Measurements from ENCODE around the gene CLTA. TPM values are rescaled to one million over a fixed set of nuclear protein-coding genes. Genes with fewer than 3 reads are reported as not detected.
"Not testable (repeated sequence)": the region's sequence is repeated elsewhere in the genome, so short reads cannot be mapped to it uniquely, and the experiment has no call there.

The CLTA gene
- polyA plus RNA-seq, 4 donors: 274 to 298 (median 291) TPM

DNA sequence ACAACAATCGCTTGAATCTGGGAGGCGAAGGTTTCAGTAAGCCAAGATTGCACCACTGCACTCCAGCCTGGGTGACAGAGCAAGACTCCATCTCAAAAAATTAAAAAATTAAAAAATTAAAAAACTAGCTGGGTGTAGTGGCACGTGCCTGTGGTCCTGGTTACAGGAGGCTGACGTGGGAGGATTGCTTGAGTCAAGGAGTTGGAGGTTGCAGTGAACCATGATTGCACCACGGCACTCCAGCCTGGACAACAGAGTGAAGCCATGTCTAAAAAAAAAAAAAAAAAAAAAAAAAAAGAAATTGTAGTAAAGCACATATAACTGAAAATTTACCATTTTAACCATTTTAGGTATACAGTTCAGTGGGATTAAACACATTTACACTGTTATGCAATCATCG, 34.6 kb upstream of the CLTA start:
- DNase-seq (ENCODE audit: low read depth in 4 of 4, low spot score in 3 of 4): no peak

DNA sequence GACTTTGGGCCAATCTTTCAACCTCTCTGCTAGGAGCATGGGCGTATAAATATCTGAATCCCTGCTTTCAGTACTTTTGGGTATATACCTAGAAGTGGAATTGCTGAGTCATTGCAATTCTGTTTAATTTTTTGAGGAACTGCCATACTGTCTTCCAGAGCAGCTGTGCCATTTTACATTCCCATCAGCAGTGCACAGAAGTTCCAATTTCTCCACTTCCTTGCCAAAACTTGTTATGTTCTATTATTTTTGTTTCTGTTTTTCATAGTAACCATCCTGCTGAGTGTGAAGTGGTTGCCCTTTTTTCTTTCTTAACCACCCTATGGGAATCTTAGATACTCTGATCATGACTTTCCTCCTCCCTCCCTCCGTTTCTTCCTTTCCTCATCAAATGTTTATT, 32.6 kb upstream of the CLTA start:
- no peak for DNase-seq (ENCODE audit: low read depth in 4 of 4, low spot score in 3 of 4)

DNA sequence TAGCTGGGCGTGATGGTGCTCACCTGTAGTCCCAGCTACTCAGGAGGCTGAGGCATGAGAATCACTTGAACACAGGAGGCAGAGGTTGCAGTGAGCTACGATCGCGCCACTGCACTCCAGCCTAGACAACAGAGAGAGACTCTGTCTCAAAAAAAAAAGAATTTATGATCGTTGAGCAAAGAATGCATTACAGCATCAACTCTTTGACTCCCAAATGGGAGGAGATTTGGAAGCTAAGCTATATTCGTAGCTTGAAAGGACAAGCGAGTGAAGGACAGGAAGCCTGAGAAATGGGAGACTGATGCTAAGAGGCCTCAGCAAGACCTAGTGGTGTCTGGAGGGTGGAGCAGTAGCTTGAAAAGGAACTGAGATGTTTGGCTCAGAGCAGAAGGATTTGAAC, 31.8 kb upstream of the CLTA start:
- DNase-seq (ENCODE audit: low read depth in 4 of 4, low spot score in 3 of 4): no peak

DNA sequence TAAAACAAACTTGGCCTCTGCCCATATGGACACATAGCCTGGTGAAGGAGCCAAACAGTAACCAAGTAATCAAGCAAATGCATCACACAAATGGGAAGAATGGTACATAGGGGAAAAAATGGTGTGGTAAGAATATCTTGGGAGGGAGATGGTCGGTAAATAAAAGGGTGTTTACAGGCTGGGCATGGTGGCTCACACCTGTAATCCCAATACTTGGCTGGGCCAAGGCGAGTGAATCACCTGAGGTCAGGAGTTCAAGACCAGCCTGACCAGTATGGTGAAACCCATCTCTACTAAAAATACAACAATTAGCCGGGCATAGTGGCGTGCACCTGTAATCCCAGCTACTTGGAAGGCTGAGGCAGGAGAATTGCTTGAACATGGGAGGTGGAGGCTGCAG, 31.2 kb upstream of the CLTA start:
- DNase-seq (ENCODE audit: low read depth in 4 of 4, low spot score in 3 of 4): not testable (repeated sequence)

DNA sequence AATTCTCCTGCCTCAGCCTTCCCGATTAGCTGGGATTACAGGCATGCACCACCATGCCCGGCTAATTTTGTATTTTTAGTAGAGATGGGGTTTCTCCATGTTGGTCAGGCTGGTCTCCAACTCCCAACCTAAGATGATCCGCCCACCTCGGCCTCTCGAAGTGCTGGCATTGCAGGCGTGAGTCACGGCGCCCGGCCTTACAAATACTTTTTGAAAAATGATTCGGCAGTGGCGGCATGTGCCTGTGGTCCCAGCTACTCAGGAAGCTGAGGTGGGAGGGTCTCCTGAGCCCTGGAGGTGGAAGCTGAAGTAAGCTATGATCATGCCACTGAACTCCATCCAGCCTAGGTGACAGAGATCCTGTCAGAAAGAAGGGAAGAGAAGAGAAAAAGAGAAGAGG, 30.6 kb upstream of the CLTA start:
- not testable (repeated sequence) for DNase-seq (ENCODE audit: low read depth in 4 of 4, low spot score in 3 of 4)

DNA sequence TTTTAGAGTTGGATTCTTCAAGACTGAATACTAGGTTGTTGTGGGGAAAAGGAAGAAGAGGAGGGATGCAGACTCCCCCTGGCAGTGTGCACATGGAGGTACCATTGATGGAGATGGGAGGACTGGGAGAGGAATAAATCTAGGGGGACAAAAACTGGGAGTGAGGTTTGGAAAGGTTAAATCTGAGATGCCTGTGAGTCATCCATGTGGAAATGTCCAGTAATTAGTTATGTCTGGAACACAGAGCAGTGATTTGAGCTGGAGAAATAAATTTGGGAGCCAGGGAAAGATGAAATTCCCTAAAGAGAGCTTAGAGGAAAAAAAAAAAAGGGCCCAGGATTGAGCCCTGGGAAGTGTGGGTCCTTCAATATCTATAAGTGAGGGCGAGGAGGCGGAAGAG, 29.5 kb upstream of the CLTA start:
- no peak for DNase-seq (ENCODE audit: low read depth in 4 of 4, low spot score in 3 of 4)

DNA sequence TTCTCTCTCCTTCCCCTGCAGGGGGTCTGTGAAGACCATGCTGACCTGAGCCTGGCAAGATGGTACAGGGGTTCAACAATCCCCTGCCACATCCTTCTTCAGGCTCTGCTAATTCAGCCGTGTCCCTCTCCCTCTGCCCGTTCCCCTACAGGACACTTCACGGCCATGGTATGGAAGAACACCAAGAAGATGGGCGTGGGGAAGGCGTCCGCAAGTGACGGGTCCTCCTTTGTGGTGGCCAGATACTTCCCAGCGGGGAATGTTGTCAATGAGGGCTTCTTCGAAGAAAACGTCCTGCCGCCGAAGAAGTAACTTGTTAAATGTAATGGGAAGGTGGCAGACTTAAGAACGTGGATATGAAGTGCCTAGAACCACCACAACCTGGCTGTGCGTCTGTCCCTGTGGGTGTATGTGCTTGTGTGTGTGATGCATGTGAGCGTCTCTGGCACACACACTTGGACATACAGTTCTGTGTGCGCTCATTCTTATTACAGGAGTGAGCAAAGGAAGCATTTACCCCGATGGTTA, 28.4 kb upstream of the CLTA start:
- no peak for DNase-seq (ENCODE audit: low read depth in 4 of 4, low spot score in 3 of 4)

DNA sequence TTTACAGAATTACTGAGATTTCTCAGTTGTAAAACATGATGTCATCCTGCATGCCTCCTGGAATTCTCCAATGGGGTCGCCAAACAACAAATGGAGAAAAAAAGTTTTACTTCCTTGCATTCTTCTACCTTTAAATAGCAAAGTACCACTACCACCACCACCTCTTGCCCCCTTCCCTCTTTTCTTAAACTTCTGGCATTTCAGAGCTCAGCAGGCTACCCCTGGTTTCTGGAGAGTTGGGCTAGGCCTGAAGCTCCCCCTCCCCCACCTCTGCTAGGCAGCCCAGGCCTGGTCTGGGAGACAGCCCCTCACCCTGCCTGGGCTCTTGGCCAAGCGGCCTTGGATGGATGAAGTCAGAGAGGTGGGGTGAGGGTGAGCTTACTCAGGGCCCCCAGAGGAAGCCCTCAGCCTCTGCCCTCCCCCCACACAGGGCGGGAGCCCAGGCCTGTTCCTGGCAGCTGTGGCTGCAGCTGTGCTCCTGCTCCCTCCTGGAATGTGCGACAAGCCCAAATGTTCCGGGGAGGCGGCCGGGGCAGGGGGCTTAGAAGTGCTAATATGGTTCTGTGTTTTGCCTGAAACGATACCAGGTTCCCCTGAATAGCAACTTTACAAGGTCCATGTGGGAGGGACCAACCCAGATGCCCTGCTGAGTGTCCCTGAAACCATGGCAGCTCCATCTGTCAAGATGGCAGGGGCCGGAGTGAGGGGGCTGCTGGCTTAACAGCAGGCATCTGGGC, 27.5 kb upstream of the CLTA start:
- DNase-seq (ENCODE audit: low read depth in 4 of 4, low spot score in 3 of 4): peak; percentile 83 to 86 (median 85)

DNA sequence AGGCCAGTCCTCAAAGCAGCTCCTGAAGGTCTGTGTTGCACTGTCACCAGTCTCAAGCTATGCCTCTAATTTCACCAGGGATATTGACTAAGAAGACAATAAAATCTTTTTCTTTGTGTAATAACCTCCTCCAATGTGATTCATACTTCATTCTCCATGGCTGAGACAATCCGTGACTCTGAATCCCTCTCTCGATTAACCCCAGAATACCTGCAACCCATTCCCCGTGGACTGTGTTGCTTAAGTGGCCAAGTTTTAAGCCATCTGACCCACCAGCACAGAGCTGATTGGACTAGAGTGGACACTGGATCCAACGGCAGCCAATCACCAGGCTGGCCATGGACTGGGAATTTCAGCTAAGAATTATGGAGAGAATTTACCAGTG, 26.9 kb upstream of the CLTA start:
- DNase-seq (ENCODE audit: low read depth in 4 of 4, low spot score in 3 of 4): no peak

DNA sequence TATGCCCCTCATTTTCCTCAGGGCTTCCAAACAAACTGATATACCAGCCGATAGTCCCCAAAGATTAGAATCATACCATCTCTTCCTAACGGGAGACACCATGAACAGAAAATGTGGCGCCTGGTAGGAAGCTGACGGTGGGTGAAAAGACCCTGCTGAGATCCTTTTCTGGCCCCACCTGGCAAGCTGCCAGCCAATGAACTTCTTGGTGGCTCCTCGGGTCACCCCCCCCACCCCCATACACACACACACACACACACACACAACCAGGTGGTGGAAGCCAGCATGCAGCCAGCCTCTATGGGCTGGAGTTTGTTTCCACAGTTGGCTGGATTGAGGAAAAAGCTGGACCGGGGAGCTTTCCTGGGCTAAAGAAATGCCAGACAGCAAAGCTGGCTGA, 26.3 kb upstream of the CLTA start:
- DNase-seq (ENCODE audit: low read depth in 4 of 4, low spot score in 3 of 4): no peak

DNA sequence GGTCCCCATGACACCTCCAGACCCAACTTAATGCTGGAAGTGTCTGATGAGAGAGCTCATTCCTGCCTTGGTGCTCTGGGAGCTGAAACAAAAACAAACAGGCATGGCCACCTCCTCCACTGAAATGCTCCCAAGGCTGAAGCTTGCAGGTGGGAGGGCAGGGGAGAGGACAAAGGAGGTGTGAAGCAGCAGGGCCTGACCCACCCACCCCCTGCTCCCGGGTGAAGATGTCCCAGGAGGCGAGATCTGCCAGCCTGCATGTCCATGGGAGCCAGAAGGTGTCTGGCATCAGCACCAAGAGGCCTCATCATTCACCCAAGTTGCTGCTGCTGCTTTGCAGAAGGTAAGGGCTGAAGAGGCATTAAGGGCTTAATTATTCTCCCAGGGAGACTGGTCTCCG, 25.7 kb upstream of the CLTA start:
- no peak for DNase-seq (ENCODE audit: low read depth in 4 of 4, low spot score in 3 of 4)

DNA sequence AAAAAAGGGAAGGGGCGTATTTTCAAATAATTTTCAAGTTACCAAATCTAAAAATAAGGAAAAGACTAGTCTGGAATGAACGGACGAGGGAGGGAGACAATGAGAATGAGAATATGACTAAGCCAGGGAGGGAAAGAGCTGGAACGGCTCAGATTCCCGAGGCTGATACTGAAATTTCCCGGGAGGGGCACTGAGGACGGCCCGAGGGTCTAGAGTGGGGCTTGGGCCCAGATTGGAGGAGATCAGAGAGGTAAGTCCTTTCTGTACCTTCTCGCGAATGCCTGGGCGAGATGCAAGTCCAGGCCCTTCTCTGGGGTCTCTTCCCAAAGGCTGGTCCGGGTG, 24.9 kb upstream of the CLTA start:
- DNase-seq (ENCODE audit: low read depth in 4 of 4, low spot score in 3 of 4): no peak

DNA sequence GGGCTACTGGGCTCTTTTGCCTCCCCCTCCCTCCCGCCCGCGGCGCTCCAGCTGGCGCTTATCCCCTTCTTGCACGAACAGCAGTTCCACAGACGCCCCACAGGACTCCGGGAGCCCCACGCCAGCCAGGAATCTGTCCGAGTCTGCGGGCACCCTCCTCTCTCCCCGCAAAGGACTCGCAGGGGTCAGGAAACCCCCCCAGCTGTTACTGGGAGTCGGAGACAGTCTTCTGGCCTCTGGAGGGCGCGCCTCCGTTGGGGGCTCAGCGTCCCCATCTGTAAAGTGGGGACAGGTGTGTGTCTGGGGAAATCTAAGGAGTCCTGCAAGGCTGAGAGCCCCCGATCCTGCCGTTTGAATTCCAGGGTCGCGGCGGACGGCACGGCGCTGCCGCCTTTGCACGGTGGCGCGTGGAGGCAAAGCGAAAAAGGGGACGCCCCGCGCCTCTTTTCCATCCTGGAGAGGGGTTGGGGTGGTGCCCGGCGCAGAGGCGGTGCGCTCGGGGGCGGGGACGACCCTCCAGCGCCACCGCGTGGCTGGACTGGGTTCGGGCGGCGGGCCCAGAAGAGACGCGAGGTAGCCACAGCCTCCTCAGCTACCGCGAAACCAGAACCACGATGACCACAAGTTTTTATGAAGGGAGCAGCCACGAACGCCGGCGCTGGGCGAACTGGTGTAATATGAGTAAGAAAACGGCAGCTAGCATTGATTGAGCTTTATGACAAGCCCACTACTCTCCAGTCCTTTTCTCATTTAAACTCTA, 24.4 kb upstream of the CLTA start:
- DNase-seq (ENCODE audit: low read depth in 4 of 4, low spot score in 3 of 4): no peak

DNA sequence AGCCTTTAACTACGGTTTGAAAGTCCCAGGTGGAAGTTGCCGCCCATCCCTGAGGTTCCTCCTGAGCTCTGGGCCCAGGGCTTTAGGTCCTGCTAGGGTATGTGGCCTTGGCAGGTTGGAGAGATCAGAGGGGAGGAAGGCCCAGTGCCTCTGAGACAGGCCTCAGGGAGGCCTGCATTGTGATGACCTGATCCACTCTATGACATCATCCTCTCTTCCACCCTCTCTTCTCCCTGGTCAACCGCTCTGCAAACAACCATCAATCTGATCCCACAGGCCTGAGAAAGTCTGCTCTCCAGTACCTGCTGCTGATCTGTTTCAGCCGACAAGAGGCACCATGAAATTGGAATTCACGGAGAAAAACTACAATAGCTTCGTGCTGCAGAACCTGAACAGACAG, 21.6 kb upstream of the CLTA start, which contains the start of gene CCIN:
CCIN (plus strand) TSS at position 223 of the 400 bp plus-strand sequence; CDS start at position 338, 115 bp downstream.
- no peak for DNase-seq (ENCODE audit: low read depth in 4 of 4, low spot score in 3 of 4)

DNA sequence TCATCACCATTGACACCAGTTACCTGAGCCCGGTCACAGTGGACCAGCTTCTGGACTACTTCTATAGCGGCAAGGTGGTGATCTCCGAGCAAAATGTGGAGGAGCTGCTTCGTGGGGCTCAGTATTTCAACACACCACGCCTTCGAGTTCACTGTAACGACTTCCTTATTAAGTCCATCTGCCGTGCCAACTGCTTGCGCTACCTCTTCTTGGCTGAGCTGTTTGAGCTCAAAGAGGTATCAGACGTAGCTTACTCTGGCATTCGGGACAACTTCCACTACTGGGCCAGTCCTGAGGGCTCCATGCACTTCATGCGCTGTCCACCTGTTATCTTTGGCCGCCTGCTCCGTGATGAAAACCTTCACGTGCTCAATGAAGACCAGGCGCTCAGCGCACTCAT, 21.0 kb upstream of the CLTA start:
- no peak for DNase-seq (ENCODE audit: low read depth in 4 of 4, low spot score in 3 of 4)

DNA sequence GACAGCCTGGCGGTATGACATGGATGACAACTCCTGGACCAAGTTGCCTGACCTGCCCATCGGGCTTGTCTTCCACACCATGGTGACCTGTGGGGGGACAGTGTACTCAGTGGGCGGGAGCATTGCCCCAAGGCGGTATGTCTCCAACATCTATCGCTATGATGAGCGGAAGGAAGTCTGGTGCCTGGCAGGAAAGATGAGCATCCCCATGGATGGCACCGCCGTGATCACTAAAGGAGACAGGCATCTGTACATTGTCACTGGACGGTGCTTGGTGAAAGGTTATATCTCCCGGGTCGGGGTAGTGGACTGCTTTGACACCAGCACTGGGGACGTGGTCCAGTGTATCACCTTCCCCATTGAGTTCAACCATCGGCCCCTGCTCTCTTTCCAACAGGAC, 20.2 kb upstream of the CLTA start:
- no peak for DNase-seq (ENCODE audit: low read depth in 4 of 4, low spot score in 3 of 4)

DNA sequence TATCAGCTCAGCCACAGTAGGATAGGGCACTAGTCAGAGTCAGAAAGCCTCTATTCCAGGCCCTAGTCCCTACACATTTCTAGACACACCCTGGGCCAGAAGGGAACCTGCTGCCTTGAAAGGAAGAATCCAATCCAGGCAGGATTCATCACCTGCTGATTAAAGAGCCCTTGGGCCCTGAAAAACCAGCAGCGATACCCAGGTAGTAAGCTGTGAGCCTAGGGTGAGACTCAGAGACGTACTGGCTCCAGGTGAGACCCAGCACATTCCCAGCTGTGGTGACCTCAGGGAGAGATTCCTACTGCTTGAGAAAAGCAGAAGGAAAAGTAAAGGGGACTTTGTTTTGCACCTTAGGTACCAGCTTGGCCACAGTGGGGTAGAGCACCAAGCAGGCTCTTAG, 16.9 kb upstream of the CLTA start:
- no peak for DNase-seq (ENCODE audit: low read depth in 4 of 4, low spot score in 3 of 4)

DNA sequence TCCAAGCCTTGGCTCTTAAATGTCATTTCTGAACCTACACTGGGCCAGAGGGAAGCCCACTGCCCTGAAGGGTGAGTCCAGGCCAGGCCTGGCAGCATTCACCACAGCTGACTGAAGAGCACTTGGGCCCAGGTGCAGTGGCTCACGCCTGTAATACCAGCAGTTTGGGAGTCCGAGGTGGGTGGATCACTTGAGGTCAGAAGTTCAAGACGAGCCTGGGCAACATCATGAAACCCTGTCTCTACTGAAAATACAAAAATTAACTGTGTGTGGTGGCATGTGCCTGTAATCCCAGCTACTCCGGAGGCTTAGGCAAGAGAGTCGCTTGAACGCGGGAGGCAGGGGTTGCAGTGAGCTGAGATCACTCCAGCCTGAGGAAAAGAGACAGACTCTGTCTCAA, 16.4 kb upstream of the CLTA start:
- DNase-seq (ENCODE audit: low read depth in 4 of 4, low spot score in 3 of 4): no peak

DNA sequence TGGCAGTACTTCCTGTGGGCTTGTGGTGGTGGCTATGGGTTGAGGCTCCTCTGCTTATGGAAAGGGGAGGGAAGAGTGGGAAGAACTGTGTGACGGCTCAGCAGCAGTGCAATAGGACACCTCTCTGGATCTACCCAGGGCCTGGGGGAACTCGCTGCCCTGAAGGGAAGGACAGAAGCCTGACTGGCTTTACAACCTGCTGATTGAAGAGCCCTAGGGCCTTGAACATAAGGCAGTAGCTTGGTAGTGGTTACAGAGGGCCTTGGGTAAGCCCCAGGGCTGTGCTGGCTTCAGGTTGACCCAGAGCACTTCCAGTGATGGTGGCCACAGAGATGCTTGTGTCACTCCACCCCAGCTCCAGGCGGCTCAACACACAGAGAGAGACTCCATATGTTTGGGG, 16.0 kb upstream of the CLTA start:
- no peak for DNase-seq (ENCODE audit: low read depth in 4 of 4, low spot score in 3 of 4)

DNA sequence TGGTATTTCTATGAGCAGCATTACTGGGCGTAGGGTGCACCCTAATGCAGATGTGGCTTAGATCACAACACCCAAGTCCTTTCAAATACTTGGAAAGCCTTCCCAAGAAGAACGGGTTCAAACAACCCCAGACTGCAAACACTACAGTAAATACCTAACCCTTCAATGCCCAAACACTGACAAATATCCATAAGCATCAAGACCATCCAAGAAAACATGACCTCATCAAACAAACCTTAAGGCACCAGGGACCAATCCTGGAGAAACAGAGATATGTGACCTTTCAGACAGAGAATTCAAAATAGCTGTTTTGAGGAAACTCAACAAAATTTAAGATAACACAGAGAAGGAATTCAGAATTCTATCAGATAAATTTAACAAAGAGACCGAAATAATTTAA, 15.5 kb upstream of the CLTA start:
- not testable (repeated sequence) for DNase-seq (ENCODE audit: low read depth in 4 of 4, low spot score in 3 of 4)

DNA sequence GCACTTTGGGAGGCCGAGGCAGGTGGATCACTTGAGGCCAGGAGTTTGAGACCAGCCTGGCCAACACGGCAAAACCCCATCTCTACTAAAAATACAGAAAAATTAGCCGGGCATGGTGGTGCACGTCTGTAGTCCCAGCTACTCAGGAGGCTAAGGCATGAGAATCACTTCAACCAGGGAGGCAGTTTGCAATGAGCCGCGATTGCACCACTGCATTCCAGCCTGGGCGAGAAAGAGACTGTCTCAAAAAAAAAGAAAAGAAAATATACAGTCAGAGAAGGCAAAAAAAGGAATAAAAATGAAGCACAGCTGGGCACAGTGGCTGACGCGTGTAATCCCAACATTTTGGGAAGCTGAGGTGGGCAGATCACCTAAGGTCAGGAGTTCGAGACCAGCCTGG, 14.2 kb upstream of the CLTA start:
- not testable (repeated sequence) for DNase-seq (ENCODE audit: low read depth in 4 of 4, low spot score in 3 of 4)

DNA sequence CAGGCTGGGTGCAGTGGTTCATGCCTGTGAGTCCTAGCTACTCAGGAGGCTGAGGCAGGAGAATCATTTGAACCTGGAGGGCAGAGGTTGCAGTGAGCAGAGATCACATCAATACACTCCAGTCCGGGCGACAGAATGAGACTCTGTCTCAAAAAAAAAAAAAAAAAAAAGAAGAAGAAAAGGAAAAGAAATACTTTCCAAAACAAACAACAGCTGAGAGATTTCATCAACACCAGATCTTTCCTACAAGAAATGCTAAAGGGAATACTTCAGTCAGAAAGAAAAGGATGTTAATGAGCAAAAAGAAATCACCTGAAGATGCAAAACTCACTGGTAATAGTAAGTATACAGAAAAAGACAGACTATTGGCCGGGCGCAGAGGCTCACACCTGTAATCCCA, 13.2 kb upstream of the CLTA start:
- DNase-seq (ENCODE audit: low read depth in 4 of 4, low spot score in 3 of 4): no peak
